ENCODE results near the gene PFKFB2.

PFKFB2 gene

GRCh38 chr1:207022996-207023679 lies 29.9 kb upstream of the PFKFB2 start:
- DNase-seq: no peak

- DNase-seq: no peak
Measured at GRCh38 chr1:207024202-207025145, 28.6 kb upstream of the PFKFB2 start.

- peak; percentile 30 for DNase-seq
Measured at GRCh38 chr1:207025146-207025880, 27.8 kb upstream of the PFKFB2 start.

GRCh38 chr1:207026104-207026534 lies 27.0 kb upstream of the PFKFB2 start:
- no peak for DNase-seq

GRCh38 chr1:207027206-207027777 lies 25.8 kb upstream of the PFKFB2 start:
- DNase-seq: no peak

- DNase-seq: no peak
Measured at GRCh38 chr1:207027921-207028320, 25.2 kb upstream of the PFKFB2 start.

GRCh38 chr1:207028884-207029650 lies 24.0 kb upstream of the PFKFB2 start:
- DNase-seq: peak; percentile 64

GRCh38 chr1:207029701-207030521 lies 23.2 kb upstream of the PFKFB2 start:
- peak; percentile 96 for DNase-seq

- no peak for DNase-seq
Measured at GRCh38 chr1:207030522-207031009, 22.5 kb upstream of the PFKFB2 start.

GRCh38 chr1:207031016-207031415 lies 22.1 kb upstream of the PFKFB2 start:
- peak; percentile 41 for DNase-seq

GRCh38 chr1:207031632-207032264 lies 21.3 kb upstream of the PFKFB2 start:
- peak; percentile 83 for DNase-seq

- DNase-seq: peak; percentile 99
Measured at GRCh38 chr1:207032528-207033017, 20.5 kb upstream of the PFKFB2 start, which contains the start of gene C1orf116. Gene C1orf116 (minus strand): TSS chr1:207032756. CDS start chr1:207027598, 5,158 bp downstream.

GRCh38 chr1:207033302-207033701 lies 19.8 kb upstream of the PFKFB2 start:
- DNase-seq: no peak

GRCh38 chr1:207034208-207034607 lies 18.9 kb upstream of the PFKFB2 start:
- DNase-seq: peak; percentile 38

GRCh38 chr1:207034998-207035397 lies 18.1 kb upstream of the PFKFB2 start:
- DNase-seq: peak; percentile 82

- DNase-seq: no peak
Measured at GRCh38 chr1:207035877-207036551, 17.1 kb upstream of the PFKFB2 start.

- no peak for DNase-seq
Measured at GRCh38 chr1:207036865-207037264, 16.2 kb upstream of the PFKFB2 start.

GRCh38 chr1:207039380-207040180 lies 13.5 kb upstream of the PFKFB2 start:
- DNase-seq: no peak

- no peak for DNase-seq
Measured at GRCh38 chr1:207040181-207040533, 12.9 kb upstream of the PFKFB2 start.

All from NCI-H69 (cell line).